ENCODE measurements around the gene BAD. TPM values are rescaled to one million over a fixed set of nuclear protein-coding genes. Genes with fewer than 3 reads are reported as not detected.

Gene BAD
- total and polyA plus RNA-seq, 2 of the 13 experiments (the other 11 are each of a cell fraction or from before 2014, with no cell fraction given): 17.9 to 28.5 TPM

DNA sequence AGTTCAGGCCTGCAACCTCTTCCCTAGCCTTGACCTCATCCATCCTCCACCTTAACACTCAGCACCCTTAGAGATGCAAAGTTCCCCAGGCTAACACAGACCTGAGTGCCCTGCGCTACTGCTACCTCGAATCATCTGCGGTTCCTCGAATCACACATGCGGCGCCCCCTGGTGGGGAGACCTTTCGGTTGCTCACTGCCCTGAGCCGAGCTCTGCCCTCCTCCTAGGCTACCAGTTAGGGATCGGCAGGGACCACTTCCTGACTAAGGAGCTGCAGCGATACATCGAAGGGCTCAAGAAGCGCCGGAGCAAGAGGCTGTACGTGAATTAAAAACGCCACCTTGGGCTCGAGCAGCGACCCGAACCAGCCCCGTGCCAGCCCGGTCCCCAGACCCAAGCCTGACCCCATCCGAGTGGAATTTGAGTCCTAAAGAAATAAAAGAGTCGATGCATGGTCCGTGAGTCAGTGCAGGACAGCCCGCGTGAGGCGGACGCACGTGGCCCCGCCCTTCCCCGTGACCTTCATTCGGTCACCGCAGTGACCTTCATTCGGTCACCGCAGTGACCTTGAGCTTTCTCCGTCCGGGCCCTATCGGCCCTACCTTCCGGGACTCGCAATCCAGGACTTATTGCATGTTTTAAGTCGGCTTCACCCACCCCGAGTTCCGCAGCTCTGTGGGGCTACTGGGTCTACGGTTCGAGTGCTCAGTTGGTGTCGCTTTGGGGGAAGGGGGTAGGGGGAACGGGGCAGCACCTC, 20.0 kb upstream of the BAD start (continued):
- TF ChIP-seq, protein P1, sequence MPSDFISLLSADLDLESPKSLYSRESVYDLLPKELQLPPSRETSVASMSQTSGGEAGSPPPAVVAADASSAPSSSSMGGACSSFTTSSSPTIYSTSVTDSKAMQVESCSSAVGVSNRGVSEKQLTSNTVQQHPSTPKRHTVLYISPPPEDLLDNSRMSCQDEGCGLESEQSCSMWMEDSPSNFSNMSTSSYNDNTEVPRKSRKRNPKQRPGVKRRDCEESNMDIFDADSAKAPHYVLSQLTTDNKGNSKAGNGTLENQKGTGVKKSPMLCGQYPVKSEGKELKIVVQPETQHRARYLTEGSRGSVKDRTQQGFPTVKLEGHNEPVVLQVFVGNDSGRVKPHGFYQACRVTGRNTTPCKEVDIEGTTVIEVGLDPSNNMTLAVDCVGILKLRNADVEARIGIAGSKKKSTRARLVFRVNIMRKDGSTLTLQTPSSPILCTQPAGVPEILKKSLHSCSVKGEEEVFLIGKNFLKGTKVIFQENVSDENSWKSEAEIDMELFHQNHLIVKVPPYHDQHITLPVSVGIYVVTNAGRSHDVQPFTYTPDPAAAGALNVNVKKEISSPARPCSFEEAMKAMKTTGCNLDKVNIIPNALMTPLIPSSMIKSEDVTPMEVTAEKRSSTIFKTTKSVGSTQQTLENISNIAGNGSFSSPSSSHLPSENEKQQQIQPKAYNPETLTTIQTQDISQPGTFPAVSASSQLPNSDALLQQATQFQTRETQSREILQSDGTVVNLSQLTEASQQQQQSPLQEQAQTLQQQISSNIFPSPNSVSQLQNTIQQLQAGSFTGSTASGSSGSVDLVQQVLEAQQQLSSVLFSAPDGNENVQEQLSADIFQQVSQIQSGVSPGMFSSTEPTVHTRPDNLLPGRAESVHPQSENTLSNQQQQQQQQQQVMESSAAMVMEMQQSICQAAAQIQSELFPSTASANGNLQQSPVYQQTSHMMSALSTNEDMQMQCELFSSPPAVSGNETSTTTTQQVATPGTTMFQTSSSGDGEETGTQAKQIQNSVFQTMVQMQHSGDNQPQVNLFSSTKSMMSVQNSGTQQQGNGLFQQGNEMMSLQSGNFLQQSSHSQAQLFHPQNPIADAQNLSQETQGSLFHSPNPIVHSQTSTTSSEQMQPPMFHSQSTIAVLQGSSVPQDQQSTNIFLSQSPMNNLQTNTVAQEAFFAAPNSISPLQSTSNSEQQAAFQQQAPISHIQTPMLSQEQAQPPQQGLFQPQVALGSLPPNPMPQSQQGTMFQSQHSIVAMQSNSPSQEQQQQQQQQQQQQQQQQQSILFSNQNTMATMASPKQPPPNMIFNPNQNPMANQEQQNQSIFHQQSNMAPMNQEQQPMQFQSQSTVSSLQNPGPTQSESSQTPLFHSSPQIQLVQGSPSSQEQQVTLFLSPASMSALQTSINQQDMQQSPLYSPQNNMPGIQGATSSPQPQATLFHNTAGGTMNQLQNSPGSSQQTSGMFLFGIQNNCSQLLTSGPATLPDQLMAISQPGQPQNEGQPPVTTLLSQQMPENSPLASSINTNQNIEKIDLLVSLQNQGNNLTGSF (CRISPR knock-in tag; IDR thresholded peaks at IDR 0.05): peak; percentile 77; the same call in 1 of the 2 replicates
- TF ChIP-seq STAG1 (CRISPR knock-in tag; IDR thresholded peaks at IDR 0.05): peak; percentile 50
- peak; percentile 36; the same call in 1 of the 2 replicates for TF ChIP-seq ZC3H4 (CRISPR knock-in tag; IDR thresholded peaks at IDR 0.05; ENCODE audit: borderline replicate concordance)
- TF ChIP-seq KDM5B (CRISPR knock-in tag; IDR thresholded peaks at IDR 0.05; ENCODE audit: borderline replicate concordance): peak; percentile 32; the same call in 1 of the 2 replicates
- TF ChIP-seq FOSL1 (CRISPR knock-in tag; IDR thresholded peaks at IDR 0.05; ENCODE audit: borderline replicate concordance): no peak
- TF ChIP-seq, protein P2, sequence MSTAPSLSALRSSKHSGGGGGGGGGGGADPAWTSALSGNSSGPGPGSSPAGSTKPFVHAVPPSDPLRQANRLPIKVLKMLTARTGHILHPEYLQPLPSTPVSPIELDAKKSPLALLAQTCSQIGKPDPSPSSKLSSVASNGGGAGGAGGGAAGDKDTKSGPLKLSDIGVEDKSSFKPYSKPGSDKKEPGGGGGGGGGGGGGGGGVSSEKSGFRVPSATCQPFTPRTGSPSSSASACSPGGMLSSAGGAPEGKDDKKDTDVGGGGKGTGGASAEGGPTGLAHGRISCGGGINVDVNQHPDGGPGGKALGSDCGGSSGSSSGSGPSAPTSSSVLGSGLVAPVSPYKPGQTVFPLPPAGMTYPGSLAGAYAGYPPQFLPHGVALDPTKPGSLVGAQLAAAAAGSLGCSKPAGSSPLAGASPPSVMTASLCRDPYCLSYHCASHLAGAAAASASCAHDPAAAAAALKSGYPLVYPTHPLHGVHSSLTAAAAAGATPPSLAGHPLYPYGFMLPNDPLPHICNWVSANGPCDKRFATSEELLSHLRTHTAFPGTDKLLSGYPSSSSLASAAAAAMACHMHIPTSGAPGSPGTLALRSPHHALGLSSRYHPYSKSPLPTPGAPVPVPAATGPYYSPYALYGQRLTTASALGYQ (CRISPR knock-in tag; IDR thresholded peaks at IDR 0.05): no peak
- TF ChIP-seq THAP11 (CRISPR knock-in tag; IDR thresholded peaks at IDR 0.05): peak; percentile 79
- 0 out of 2 replicates have a peak, but pooled peaks have one; percentile 40 for TF ChIP-seq ZSCAN12 (CRISPR knock-in tag; IDR thresholded peaks at IDR 0.05)
- peak; percentile 91 for TF ChIP-seq DMAP1 (CRISPR knock-in tag; IDR thresholded peaks at IDR 0.05)
- TF ChIP-seq, protein P3, sequence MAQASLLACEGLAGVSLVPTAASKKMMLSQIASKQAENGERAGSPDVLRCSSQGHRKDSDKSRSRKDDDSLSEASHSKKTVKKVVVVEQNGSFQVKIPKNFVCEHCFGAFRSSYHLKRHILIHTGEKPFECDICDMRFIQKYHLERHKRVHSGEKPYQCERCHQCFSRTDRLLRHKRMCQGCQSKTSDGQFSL (CRISPR knock-in tag; IDR thresholded peaks at IDR 0.05): 0 out of 2 replicates have a peak, but pooled peaks have one; percentile 40
- TF ChIP-seq SALL1 (CRISPR knock-in tag; IDR thresholded peaks at IDR 0.05): peak; percentile 61; the same call in 1 of the 2 replicates
- 0 out of 2 replicates have a peak, but pooled peaks have one; percentile 58 for TF ChIP-seq ZNF749 (CRISPR knock-in tag; IDR thresholded peaks at IDR 0.05; ENCODE audit: borderline replicate concordance)
- peak; percentile 52; the same call in 1 of the 2 replicates for TF ChIP-seq ZNF124 (CRISPR knock-in tag; IDR thresholded peaks at IDR 0.05)
- TF ChIP-seq ZNF337 (CRISPR knock-in tag; IDR thresholded peaks at IDR 0.05; ENCODE audit: borderline replicate concordance, low read depth): 0 out of 2 replicates have a peak, but pooled peaks have one; percentile 34
- 0 out of 2 replicates have a peak, but pooled peaks have one; percentile 32 for TF ChIP-seq ZNF816 (CRISPR knock-in tag; IDR thresholded peaks at IDR 0.05; ENCODE audit: borderline replicate concordance)
- TF ChIP-seq GFI1 (CRISPR knock-in tag; IDR thresholded peaks at IDR 0.05; ENCODE audit: borderline replicate concordance): no peak
- no peak for TF ChIP-seq GATA4 (IDR thresholded peaks at IDR 0.05; ENCODE audit: borderline replicate concordance, low read depth)
- TF ChIP-seq RBFOX2 (IDR thresholded peaks at IDR 0.05; ENCODE audit: low read depth, low read length): peak; percentile 71
- 0 out of 2 replicates have a peak, but pooled peaks have one; percentile 77 for TF ChIP-seq SATB2 (CRISPR knock-in tag; IDR thresholded peaks at IDR 0.05)
- peak; percentile 69 for TF ChIP-seq ZNF605 (CRISPR knock-in tag; IDR thresholded peaks at IDR 0.05)
- TF ChIP-seq ZNF263 (CRISPR knock-in tag; IDR thresholded peaks at IDR 0.05): peak; percentile 39
- peak; percentile 63 for TF ChIP-seq ASH2L (IDR thresholded peaks at IDR 0.05; ENCODE audit: insufficient read length, low read depth, low read length)
- no peak for TF ChIP-seq PCBP1 (IDR thresholded peaks at IDR 0.05; ENCODE audit: borderline replicate concordance, low read depth, low read length)
